Left cardiac atrium (tissue), 4 donors: ENCODE measurements around the gene DHRS2. TPM values are rescaled to one million over a fixed set of nuclear protein-coding genes. Genes with fewer than 3 reads are reported as not detected.
"Not testable (repeated sequence)": the region's sequence is repeated elsewhere in the genome, so short reads cannot be mapped to it uniquely, and the experiment has no call there.

Experiments used
- ATAC-seq, 2 donors: fragments of 200-7000 bp; cut with Tn5 transposase; one replicate each; pipeline ENCODE4 v1.9.1; 2020; ENCODE audit warnings: mild to moderate bottlenecking in 2 of 2, moderate library complexity in 2 of 2
- DNase-seq: peaks from one replicate; pipeline ENCODE4 v3.0.0-alpha.2; 2020
- intact Hi-C, 2 donors: fragments of 100-400 bp; cut with DNase I; formaldehyde crosslinking; loops; one replicate each; pipeline versions ENCODE4 v1.14.1 to v1.15.1; 2022 to 2023
- total RNA-seq, 2 donors: library from RNA; stranded (reverse); fragmentation: NEBNext Ultra II Directional; extraction: Animal tissue kit (Norgen Biotek cat#: 25700); gene quantifications; one replicate each; pipeline ENCODE4 v1.2.1, GENCODE V29; 2021
- donor health status: DM: no; HTN: yes; CAD: no.
- donor health status: DM: no; HTN: yes; CAD: no; lungs with severe emphysema.
- donor health status: DM: yes; HTN: yes; CAD: no.
- donor health status: Dilated cardiomyopathy.

DHRS2 gene
- total RNA-seq, 2 donors from 2014 or later = not detected

DNA sequence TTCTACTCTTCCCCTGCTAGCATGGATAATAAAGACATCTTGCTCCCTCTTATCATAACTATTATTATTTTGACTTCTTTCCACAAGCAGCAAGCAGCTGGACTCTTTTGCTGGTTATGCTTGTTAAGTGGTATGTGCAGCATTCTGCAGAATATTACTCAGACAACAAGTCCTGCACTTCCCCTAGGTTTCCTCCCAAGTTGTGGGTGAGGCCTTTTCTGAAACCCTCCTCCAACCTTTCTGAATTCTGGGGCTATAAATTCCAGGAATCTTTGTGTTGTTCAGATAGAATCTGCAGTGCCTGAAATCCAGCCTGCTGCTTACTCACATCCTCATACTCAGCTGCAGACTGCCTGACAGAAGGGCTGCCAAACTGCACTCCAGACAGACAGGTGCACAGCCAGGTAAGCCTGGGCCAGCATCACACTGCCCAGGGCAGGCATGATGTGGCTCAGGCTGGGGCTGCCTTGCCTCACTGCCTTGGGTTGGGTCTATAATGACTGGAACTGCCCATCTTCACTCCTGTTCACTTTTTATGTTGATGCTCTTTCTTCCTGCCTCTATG, 6.2 kb upstream of the DHRS2 start:
- intact Hi-C loops = loop anchor here in 1 of 2 donors (5.0 kb wide), 1 partner anchor 302 kb away; no protein-coding TSS in a partner anchor
- ATAC-seq = peak in 1 of 2 donors; percentile 25
- no peak for DNase-seq

DNA sequence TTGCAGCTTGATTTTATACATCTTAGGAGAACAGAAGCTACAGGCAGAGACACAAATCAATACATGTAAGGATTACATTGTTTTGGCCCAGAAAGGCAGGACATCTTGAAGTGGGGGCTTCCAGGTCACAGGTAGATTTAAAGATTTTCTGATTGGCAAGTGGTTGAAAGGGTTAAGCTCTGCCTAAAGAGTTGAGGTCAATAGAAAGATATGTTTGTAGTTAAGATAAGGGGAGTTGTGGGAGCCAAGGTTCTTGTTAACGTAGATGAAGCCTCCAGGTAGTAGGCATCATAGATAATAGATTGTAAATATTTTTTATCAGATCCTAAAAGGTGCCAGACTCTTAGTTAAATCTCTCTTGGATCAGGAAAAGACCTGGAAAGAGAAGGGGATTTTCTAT, 5.5 kb upstream of the DHRS2 start:
- intact Hi-C loops = loop anchor here in 1 of 2 donors (5.0 kb wide), 1 partner anchor 302 kb away; no protein-coding TSS in a partner anchor
- ATAC-seq (no peak), DNase-seq (no peak)

DNA sequence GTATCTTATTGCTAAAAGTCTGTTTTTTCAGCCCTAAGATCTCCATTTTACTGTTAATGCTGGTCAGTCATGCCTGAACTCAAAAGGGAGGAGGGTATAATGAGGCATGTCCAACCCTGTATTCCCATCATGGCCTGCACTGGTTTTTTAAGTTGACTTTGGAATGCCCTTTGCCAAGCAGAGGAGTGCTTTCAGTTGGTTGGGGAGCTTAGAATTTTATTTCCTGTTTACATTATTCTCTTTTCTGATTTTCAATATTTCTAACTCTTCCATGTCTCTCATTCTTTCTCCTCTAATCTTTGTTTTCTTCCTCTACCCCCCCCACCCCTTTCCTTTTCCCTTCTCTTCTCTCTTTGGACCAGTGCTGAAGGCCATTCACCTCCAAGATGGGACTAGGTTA, 4.9 kb upstream of the DHRS2 start:
- intact Hi-C loops = loop anchor here in 1 of 2 donors (5.0 kb wide), 1 partner anchor 301 kb away; no protein-coding TSS in a partner anchor
- no peak for ATAC-seq
- no peak for DNase-seq

DNA sequence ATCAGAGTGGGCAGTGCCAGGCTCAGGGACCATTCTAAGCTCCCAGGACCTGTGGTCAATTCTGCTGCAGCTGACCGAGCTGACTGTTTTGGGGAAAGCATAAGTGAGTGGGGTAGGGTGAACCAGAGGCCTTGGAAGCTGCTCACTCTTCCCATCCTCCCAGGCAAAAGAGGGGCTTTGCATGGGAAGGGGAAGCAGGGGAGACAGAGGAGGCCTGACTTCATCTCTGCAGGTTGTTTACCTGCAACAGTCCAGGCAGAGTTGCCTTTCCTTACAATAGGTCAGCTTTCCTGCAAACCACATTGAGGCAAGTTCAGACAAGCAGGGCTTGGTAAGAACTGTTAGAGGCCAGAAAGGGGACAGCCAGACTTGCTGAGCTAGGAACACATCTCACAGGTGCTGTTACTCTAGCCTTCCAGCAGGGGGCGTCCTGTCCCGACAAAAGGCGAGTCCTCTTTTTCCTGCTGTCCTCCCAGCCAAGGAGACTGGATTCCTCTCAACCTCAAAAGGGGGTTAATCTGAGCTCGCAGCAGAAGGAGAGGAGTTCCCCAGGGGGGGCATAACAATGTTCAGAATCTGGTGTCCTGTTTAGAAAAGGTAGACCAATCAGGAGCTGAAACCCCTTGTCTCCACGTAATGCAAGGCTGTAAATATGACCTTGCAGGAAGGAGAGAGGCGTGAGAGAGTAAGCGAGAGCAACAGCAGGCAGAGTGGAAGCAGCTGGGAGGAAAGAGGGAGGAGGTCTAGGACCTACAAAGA, 4.3 kb upstream of the DHRS2 start:
- DNase-seq = peak; percentile 70
- intact Hi-C loops = loop anchor here (1.0 to 5.0 kb wide), 2 partner anchors 298 to 300 kb away; no protein-coding TSS in a partner anchor

DNA sequence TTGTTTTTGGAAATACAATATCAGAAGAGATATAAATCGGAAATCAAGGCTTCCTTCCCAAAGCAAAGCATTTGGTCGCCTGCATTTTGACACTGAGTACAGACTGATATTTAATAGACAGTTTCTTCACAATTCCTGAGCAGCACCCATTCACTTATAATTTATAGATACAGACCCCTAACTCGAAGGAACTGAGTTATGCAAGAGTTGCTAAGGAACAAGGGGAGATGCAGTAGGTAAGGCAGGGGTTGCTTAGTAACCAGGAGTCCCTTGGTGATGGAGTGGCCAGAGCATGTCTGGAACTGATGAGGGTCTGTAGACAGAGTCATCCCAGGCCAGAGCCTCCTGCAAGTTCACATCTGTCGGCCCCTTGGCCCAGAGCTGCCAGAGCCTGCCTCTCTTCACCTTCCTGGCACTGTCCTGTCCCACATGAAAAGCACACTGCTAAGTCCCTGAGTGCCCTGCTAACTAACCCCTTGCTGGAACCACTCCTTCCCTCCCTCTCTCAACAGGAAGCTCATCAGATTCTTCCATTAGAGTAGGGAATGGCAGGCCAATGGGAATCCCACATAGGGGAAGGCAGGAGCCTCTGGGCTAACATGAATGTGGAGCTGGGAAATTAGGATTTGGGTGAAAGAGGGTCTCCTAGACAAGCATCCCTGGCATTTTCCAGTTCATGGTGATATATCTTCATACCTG, 3.6 kb upstream of the DHRS2 start:
- ATAC-seq (no peak), DNase-seq (no peak)
- intact Hi-C loops = loop anchor here (1.0 to 5.0 kb wide), 2 partner anchors 298 to 300 kb away; no protein-coding TSS in a partner anchor

More for the DNA sequence above, 4.3 kb upstream of the DHRS2 start:
- ATAC-seq = peak; percentile 88 to 89

DNA sequence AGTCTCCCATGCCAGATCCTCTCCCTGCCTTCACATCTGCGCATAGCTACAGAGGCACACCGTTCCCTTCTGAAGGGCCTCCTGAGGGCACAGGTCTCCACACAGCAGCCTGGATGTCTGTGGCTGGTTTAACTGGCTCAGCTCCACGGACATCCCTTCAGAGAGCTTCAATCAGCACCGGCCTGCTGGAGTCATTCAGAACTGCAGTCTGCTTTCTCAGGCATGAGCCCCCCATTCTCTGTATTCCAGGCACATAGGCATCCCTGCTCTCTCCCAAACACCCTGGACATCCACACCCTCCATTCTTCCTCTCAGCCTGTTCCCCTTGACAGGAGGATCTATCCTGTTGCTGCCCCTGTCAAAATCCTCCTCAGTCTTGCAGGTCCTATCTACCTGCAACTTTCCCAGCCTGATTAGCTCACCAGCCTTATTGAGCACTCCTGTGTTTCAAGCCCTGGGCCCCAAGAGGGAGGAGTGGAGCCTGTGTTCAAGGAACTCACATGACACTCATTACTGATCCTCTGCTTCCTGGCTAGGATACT, 2.9 kb upstream of the DHRS2 start:
- ATAC-seq (peak in 1 of 2 donors; percentile 25), DNase-seq (no peak)
- intact Hi-C loops = loop anchor here in 1 of 2 donors (5.0 kb wide), 1 partner anchor 299 kb away; no protein-coding TSS in a partner anchor

DNA sequence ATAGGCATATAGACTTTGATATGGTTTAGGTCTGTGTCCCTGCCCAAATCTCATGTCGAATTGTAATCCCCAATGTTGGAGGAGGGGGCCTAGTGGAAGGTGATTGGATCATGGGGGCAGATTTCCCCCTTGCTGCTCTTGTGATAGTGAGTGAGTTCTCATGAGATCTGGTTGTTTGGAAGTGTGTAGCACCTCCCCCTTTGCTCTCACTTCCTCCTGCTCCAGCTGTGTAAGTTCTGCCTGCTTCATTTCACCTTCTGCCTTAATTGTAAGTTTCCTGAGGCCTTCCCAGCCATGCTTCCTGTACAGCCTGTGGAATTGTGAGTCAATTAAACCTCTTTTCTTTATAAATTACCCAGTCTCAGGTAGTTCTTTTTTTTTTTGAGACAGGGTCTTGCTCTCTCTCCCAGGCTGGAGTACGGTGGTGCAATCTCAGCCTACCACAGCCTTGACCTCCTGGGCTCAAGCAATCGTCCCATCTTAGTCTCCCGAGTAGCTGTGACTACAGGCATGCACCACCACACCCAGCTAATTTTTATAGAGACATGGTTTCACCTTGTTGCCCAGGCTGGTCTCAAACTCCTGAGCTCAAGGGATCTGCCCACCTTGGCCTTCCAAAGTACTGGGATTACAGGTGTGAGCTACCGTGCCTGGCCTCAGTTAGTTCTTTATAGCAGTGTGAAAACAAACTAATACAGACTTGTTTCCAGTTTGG, 1.3 kb upstream of the DHRS2 start:
- ATAC-seq, DNase-seq: not testable (repeated sequence)
- intact Hi-C loops = loop anchor here in 1 of 2 donors (5.0 kb wide), 1 partner anchor 297 kb away; no protein-coding TSS in a partner anchor

DNA sequence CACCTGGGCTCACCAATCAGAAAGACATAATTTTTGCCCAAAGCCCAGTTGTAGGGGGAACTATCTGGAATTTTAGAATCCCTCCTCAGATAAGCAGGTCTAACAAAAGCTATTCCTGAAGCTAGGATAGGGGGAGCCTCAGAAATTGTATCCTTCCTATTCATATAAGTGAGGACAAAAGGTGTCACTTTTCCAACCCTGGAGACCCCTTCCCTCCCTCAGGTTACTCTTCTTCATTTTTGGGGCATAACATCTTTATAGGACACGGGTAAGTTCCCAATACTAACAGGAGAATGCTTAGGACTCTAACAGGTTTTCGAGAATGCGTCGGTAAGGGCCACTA, 1.1 kb downstream of the DHRS2 start:
- intact Hi-C loops, ATAC-seq, DNase-seq: not testable (repeated sequence)

DNA sequence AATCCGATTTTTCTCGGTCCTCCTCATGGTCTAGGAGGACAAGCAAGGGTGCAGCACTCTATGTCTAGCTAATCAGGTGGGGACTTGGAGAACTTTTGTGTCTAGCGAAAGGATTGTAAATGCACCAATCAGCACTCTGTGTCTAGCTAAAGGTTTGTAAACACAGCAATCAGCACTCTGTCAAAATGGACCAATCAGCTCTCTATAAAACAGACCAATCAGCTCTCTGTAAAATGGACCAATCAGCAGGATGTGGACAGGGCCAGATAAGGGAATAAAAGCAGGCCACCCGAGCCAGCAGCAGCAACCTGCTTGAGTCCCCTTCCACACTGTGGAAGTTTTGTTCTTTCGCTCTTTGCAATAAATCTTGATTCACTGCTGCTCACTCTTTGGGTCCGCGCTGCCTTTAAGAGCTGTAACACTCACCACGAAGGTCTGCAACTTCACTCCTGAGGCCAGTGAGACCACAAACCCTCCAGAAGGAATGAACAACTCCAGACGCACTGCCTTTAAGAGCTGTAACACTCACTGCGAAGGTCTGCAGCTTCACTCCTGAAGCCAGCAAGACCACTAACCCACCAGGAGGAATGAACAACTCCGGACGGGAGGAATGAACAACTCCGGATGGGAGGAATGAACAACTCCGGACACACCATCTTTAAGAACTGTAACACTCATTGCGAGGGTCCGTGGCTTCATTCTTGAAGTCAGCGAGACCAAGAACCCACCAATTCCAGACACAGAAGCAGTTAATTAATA, 1.7 kb downstream of the DHRS2 start:
- intact Hi-C loops, ATAC-seq, DNase-seq: not testable (repeated sequence)

DNA sequence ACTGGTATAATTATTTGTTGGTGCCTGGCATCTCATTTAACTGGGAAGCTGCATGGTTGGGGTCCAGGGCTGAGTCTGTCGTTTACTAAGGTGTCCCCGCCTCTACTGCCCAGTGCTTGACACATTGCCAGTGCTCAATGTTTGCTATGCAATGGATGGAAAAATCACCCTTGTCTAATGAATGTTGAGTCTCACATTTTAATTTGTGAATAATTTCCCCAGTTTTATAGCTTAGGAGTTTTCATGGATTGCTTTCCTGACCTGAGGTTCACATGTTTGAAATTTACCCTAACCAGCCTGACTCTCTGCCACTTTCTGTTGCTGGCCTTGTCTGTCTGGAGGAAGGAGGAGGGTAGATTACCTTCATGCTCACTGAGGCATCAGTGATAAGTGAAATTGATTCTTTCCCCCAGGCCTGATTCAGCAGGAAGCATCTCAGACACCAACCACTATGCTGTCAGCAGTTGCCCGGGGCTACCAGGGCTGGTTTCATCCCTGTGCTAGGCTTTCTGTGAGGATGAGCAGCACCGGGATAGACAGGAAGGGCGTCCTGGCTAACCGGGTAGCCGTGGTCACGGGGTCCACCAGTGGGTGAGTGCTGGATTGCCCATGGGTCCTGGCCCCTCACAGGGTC, 2.4 kb downstream of the DHRS2 start:
- no peak for ATAC-seq

DNA sequence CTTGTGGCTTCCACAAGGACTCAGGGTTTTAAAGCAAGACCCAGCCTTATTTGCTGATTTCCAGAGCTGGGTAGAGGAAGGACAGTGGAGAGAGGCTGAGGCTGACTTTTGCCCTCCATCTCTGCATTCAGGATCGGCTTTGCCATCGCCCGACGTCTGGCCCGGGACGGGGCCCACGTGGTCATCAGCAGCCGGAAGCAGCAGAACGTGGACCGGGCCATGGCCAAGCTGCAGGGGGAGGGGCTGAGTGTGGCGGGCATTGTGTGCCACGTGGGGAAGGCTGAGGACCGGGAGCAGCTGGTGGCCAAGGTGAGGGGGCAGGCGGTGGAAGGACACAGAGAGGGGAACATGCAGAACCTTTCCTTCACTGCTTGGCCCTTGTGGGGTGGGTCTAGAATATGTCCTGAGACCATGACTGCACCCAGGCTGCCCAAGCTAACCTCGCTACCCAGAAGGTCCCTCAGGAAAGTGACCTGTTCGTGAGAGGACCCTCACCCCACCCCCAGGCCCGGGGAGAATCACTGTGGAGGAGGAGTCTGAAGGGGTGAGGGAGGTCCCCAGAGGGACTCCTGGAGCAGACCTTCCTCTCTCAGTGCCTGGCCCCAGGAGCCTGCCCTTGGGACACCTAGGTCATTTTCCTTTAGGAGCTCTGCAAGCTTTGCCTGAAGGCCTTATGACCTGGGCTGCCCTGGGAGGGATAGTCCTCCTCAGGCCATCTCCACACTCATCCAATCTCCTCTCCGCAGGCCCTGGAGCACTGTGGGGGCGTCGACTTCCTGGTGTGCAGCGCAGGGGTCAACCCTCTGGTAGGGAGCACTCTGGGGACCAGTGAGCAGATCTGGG, 3.1 kb downstream of the DHRS2 start:
- no peak for DNase-seq
- intact Hi-C loops = no loop called here
- ATAC-seq = no peak

More for the DNA sequence above, 2.4 kb downstream of the DHRS2 start:
- DNase-seq = no peak
- intact Hi-C loops = no loop called here

DNA sequence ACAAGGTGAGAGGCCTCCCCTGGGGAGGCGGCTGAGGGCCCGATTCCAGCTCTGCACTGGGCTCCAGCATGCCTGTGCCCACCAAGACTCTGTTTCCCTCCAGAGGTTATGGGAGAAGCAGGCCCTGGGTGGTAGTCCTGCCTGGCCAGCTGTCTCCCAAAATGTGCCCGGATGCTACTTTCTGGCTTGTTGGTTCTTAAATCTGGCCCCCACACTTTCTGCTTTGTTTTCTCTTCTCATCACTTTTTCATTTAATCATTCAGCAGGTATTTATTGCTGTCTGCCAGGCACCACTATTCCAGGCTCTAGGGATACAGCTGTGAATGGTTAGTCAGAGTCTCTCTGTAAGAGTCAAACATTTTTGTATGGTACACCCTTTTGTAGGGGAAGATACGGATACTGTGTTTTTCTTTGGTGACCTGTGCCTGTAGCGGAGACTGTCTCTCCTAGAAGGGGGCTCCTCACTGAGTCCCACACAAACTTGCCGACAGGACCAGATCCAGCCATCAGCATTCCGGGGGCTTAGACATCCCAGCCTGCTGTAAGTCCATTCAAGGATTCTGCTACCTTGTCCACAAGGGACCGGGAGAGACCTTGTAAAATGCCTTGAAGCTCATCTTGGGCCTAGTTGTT, 3.8 kb downstream of the DHRS2 start:
- no peak for DNase-seq

DNA sequence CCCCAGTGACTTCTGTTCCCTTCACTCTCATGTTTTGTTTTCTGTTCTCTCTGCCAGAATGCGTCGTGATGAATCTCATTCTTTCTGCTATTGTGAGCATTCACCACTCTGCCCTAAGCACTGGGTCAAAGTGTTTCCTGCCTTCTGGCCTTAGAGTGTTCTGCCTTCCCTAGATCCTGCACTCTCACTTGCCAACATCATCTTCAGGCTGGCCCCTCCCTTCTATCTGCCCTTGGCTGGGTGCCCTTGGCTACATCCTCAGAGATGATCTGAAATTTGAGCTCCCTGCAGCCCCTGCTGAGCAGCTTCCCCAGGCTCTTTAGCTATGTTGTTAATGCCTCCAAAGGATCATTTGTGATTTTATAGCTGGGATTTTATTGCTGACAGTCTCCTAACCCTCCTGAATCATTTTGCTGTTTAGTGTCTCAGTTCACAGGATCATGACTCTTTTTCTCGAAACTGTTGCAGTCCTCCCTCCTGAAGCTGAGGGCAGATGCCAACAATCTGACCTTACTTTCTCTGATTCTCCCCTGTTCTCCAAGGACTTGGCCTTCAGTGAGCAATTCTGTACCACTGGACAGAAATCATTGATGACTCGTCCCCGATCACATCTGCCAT, 4.5 kb downstream of the DHRS2 start:
- peak; percentile 33 for DNase-seq

More for the DNA sequence above, 3.8 kb downstream of the DHRS2 start:
- intact Hi-C loops = no loop called here
- no peak for ATAC-seq

DNA sequence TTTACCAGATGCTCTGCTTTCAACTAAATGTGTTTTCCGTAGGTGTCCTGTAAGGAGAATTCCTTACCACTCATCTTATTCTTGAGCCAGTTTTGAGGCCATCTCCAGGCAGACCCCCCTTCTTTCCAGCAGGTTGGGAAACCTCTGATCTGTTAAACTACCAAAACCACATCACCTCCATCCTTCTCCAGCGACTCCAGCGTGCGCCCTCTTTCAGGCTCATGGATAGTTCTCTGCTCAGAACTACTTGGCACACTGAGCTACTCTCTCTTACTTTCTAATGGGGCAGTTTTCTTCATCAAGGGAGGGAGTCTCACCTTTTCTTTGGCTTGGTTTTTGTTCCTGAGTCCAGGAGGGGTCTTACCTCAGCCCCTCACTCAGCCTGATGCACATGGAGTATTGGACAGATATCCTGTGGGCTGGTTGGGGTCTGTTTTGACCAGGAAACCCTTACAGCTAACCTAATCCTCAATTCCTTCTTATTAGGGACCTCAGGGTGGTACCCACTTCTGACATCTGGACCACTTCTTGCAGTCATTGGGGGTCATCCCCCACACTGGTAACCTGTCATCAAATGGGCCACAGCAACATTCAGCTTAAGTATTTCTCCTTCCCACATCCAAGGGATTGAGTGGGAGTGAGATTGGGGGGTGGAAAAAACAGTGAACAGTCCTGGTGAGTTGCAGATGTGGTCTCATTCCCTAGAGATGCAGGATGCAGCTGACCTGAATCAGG, 5.2 kb downstream of the DHRS2 start:
- no peak for DNase-seq
- ATAC-seq = no peak
- intact Hi-C loops = no loop called here

More for the DNA sequence above, 4.5 kb downstream of the DHRS2 start:
- peak; percentile 78 to 85 for ATAC-seq
- intact Hi-C loops = no loop called here

DNA sequence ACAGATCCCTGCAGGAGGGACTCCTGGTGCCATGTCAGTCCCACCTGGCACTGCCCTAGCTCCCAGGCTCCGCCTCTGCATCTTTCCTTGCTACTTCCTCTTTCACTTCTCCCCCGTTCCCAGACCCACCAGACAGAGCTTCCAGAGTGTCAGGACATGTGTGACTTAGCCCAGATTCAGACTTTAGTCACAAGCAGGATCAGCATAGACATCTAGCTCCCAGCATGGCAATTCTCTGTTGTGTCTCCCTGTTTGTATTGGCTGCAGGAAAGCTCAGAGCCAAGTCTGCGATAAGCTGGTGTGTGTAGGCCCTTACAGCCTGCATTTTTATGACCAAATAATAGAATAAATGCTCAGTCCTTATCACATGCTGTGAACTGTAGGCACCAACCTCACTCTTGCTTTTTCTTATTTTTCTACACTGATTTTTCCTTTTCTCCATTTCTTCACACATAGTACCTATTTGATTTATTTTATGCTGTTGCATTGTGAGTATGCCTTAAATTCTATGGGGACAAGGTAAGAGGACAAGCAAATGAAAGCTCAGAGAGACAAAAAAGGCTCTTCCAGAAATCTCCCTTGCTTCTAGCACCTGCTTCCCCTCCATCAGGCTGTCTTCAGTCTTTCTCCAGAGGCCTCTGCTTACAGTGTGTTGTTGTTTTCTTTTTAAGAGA, 5.9 kb downstream of the DHRS2 start:
- ATAC-seq (no peak), DNase-seq (no peak)
- intact Hi-C loops = no loop called here
